NCI-H2171 (cell line): ENCODE measurements around the gene UBE4A.

Experiments used
- DNase-seq: peaks from one replicate; lab custom pipeline; 2025; lab: John Stamatoyannopoulos, UW

UBE4A gene

DNA sequence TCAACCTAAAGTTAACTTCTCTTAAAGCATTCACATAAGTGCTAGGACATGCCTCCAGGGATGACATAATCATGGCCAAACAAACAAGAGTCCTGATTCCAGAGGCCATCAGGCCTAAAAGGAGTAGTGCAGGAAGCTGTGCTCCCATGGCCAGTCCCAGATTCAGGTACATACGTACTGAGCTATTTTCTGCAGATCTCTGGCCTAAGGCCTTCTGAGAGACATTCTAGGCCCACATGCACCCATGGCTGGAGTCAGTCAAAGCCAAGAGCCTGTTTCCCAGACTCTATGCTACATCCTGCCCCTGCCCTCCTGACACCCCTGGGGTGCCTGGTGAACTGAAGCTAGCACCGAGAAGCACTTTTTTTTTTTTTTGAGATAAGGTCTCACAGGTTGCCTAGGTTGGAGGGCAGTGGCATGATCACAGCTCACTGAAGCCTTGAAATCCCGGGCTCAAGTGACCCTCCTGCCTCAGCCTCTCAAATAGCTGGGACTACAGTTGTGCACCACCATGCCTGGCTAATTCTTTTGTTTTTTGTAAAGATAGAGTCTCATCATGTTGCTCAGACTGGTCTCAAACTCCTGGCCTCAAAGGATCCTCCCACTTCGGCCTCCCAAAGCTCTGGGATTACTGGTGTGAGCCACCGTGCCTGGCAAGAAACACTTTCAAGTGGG, 17.4 kb upstream of the UBE4A start:
- DNase-seq = no peak

DNA sequence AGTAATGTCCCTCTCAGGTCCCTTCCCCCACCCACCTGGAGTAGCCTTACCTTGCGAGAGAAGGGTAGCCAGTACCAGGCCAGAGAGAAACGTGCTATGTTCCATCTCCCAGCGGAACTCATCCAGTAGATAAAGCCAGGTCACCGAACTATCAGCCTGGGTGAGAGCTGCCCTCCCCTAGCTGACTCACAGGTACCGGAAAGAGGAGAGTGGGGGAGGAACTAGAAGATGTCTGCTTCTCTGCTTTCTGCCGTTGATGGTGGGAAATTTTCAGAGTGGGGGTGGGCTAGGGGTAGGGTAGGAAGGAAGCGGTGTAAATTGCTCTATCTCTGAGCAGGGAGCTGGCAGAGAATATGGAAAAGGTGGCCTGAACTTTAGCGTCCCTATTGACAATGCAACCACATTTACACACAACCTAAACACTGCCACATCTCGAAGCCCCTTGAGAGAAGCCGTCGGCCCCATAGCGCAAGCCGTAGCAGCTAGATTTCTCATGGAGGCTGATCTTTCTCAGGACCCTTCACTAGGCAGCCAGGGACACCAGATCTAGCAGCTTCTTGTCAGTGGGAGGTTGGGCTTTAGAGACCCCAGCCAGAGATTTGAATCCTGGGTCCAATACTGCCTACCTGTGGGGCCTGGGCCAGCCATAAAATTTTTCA, 16.8 kb upstream of the UBE4A start, which contains the start of gene CD3D:
Gene CD3D (minus strand): TSS at position 203 of the 659 bp plus-strand sequence. CDS start 98 bp downstream, at position 105.
- no peak for DNase-seq

DNA sequence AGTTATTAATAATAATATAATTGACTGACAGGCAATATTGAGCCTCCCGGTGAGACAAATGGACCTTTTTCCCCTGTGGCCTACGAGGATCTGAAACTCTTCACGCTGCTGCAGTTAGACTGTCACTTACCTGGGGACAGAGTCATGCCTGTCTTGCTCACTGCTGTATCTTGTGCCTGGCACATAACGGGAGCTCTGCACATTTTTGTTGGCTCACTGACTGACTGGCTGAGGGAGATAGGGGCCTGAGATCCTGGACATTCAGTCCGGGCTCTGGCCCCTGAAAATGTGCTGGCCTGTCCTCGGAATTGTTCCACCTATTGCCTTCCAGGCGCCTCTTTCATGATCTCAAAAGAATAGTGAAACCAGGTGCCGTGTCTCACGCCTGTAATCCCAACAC, 16.2 kb upstream of the UBE4A start:
- DNase-seq = no peak

DNA sequence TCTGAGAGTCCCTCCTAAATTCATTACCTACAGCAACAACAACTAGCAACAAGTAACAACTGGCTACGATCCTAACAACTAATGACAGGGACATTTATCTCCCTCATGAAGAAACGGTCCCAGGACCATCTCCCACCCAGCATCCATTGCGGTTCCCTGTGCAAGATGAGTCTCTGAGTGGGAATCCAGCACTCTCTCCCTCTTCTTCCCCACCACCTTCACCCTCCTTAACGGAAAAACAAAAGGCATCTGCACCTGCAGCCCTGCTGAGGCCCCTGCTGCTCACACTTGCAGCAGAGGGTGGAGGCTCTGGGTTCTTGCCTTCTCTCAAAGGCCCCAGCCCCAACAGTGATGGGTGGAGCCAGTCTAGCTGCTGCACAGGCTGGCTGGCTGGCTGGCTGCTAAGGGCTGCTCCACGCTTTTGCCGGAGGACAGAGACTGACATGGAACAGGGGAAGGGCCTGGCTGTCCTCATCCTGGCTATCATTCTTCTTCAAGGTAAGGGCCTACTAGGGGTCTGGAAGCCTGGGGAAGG, 15.4 kb upstream of the UBE4A start, which contains the start of gene CD3G:
Gene CD3G (plus strand): TSS at position 364 of the 535 bp plus-strand sequence. CDS start 80 bp downstream, at position 444.
- DNase-seq = no peak

DNA sequence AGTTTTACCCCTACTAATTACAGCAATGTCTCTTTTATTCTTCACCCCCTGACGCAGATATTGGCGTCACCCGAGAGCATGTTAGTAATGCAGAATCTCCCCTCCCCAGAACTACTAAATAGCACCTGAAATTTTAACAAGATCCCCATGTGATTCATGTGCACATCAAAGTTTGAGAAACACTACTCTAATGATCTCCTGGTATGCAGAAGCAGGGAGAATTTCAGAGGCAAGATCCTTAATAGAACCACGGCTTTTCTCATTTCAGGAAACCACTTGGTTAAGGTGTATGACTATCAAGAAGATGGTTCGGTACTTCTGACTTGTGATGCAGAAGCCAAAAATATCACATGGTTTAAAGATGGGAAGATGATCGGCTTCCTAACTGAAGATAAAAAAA, 9.9 kb upstream of the UBE4A start:
- no peak for DNase-seq

DNA sequence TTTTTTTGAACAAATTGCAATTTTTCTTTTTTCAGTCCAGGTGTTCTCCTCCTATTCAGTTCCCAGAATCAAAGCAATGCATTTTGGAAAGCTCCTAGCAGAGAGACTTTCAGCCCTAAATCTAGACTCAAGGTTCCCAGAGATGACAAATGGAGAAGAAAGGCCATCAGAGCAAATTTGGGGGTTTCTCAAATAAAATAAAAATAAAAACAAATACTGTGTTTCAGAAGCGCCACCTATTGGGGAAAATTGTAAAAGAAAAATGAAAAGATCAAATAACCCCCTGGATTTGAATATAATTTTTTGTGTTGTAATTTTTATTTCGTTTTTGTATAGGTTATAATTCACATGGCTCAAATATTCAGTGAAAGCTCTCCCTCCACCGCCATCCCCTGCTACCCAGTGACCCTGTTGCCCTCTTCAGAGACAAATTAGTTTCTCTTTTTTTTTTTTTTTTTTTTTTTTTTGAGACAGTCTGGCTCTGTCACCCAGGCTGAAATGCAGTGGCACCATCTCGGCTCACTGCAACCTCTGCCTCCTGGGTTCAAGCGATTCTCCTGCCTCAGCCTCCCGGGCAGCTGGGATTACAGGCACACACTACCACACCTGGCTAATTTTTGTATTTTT, 6.2 kb upstream of the UBE4A start:
- DNase-seq = no peak

DNA sequence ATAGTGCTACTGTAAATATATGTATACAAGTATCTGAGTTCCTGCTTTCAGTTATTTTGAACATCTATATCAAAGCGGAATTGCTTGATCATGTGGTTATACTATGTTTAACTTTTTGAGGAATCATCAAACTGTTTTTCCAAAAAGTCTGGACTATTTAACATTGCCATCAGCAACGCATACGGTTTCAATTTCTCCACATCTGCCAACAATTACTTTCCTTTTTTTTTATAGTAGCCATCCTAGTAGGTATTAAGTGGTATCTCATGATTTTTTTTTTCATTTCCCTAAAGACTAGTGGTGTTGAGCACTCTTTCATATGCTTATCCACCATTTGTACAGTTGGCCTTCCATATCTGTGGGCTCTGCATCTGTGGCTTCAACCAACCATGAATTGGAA, 1.3 kb upstream of the UBE4A start:
- no peak for DNase-seq

DNA sequence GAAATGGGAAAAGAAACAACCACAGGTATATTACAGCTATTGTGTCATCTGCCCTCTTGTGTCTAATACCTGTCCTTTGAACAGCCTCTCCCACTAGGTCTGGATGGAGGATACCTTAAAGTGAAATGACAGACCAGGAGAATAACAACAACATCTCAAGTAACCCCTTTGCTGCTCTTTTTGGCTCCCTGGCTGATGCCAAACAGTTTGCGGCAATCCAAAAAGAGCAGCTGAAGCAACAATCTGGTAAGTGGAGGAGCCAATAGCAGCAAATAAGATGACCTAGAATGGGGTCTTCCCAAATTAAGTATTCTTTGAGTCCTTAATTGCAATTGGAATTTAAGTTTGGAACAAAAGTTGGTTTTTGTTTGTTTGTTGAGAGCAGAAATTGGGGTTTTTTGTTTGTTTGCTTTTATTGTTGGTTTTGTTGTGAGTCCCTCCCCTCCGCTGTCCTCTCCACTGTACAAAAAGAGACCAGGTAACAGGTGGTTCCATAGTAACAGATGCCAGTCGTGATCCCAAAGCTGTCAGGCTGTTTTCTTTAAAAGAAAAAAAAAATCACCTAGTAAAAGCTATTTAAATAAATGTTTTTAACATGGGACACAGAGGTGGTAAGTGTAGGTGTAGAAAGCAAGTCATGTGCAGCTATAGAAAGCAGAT, 5.7 kb downstream of the UBE4A start:
- DNase-seq = peak; percentile 2

DNA sequence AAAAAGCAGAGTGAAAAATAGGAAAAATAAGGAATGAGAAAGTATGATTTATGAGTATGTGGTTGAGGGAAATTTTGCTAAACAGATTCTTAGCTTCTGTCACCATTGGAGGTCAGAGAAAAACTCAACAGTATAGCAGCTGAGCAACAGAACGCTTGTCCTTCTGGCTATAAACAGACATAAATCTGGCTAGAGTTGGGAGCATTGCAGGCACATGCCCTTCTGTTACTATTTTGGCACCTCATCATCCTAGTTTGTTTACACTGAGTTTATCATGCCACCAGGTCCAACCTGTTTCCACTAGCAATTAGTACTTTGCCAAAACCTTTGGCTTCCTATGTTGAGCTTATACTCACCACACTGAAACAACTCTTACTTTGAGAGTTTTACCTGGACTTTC, 6.9 kb downstream of the UBE4A start:
- DNase-seq = peak; percentile 9

DNA sequence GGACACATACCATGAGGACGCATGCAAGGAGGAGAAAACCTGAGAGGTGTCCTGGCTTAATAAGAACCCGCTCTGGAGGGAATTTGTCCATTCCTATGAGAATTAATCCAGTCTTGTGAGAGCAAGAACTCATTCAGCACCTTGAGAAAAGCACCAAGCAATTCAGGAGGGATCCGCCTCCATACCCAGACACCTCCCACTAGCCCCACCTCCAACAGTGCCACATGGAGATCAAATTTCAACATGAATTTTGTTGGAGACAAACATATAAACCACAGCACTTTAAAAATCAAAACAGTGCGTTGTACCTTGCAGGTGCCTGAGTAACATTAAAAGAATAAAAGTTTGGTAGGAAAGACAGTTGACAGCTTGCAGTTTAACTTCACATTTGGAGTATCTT, 11.4 kb downstream of the UBE4A start:
- no peak for DNase-seq

DNA sequence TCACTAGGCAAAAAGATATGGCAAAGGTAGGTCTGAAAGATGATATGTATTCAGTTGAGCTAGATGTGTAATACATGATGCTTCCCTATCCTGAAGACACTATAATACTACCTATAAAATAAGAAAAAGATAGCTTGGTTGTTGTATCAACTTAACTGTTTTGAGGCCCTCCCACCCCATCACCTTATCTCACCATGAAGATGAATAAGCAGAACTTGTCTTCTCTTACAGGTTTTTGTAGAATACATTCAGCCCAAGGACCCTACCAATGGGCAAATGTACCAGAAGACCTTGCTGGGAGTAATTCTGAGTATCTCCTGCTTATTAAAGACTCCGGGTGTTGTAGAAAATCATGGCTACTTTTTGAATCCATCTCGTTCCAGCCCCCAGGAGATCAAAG, 13.9 kb downstream of the UBE4A start:
- DNase-seq = no peak

DNA sequence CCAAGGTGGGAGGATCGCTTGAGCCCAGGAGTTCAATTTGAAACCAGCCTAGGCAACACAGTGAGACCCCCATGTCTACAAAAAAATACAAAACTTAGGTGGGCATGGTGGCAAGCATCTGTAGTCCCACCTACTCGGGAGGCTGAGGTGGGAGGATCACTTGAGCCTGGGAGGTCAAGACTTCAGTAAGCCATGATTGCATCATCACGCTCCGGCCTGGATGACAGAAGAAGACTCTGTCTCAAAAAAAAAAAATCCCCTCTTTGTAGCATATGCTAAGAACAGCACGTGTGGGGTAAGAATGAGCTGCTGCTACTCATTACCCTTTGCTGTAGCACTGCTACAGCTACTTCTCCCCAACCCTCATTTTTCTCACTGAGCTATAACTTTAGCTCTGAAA, 14.5 kb downstream of the UBE4A start:
- no peak for DNase-seq

DNA sequence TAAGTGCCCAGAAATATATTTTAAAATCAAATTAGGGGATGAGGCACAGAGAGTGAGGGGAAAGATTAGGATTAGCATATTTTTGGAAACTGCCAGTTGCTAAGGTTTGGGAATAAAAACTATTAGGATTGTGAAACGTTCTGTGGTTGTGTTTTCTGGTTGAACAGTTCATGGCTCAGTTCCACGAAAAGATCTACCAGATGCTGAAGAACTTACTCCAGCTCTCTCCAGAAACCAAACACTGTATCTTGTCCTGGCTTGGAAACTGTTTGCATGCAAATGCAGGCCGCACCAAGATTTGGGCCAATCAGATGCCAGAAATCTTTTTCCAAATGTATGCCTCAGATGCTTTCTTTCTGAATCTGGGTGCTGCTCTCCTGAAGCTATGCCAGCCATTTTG, 15.3 kb downstream of the UBE4A start:
- DNase-seq = no peak

DNA sequence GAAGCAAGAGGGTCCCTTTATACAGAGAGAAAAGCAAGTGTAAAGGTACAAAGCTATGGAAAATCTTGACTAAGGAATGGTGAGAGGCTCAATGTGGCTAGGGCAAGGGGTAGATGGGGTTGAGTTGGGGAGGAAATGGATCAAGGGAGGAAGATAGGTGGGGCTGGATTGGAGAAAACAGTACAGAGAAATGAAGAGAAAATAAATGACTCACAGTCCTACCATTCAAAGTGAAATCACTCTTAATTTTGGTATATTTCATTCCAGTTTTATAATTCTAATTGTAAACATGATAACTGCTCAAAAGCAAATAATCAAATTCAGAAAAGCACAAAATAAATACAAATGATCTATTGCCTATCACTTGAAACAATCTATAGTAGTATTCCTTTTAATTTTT, 16.6 kb downstream of the UBE4A start:
- no peak for DNase-seq

DNA sequence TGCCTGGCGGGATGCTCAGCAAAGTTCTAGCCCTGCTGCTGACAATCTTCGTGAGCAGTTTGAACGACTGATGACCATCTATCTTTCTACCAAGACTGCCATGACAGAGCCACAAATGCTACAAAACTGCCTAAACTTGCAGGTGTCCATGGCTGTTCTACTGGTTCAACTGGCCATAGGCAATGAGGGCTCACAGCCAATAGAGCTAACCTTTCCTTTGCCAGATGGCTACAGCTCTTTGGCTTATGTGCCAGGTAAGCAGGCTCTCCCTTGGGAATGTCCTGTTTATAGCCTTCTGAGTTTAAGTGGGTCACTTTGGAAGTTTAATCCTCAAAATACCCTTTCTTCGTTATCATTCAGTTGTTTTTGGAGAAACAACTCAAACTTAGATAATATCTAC, 20.1 kb downstream of the UBE4A start:
- no peak for DNase-seq

DNA sequence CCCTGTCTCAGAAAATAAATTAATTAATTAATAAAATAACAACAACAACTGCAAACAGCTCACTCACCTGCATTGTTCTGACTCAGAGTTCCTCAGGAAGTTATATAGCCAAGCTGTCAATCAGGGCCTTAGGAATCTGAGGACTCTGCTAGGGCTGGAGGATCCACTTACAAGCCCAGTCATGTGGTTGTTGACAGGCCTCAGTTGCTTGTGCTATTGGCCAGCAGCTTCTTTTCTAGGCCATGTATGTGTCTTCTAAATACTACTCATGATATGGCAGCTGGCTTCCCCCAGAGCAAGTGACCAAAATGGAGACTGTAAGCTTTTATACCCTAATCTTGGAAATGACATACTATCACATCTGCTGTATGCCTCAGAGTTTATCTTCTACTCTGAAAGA, 21.2 kb downstream of the UBE4A start:
- no peak for DNase-seq

DNA sequence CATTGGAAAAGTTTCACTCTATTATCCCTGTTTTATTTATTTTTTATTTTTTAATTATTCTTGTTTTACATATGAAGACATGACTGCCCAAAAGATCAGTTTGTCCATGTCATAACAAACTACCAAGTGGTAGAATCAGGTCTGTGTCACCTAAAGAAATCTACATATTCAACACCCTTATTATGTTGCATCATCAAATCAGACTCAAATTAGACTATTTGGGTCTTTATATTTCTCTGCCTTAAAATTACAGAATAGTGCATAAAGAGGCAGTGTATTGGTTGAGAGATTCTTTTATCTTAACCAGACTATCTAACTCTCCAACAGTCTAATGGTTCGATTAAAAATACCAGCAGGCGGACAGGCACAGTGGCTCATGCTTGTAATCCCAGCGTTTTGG, 23.6 kb downstream of the UBE4A start:
- no peak for DNase-seq

DNA sequence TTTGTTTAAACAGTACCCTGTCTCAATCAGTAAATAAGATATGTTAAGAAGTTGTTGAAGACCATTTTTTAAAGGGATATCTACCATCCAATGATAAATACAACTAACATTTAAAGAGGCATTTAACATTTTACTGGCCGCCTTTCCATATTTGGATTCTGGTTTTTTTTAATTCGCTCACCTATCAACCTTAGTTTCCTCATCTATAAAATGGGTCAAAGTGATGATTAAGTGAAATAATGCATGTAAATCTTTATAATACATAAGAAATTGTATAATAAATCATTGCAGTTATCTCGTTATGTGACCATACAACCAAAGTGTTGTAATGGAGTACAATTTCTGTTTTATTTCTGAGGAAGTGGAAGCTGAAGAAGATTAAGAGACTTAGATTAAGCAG, 24.3 kb downstream of the UBE4A start:
- no peak for DNase-seq

DNA sequence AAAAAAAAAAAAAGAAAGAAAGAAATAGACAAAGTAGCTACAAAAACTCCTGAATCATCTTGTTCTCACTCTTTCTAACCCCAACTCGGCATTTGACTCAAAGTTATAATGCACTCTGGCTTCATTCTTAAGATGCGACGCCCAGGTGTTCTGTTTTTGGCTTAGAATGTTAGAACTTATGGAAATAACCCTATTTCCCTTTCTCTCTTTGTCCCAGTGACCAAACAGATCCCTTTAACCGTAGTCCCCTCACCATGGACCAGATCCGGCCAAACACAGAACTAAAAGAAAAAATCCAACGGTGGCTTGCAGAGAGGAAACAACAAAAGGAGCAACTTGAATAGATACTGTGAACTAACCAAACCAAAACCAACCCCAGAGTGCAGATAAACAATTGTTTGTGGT, 36.7 kb downstream of the UBE4A start:
- DNase-seq = no peak

DNA sequence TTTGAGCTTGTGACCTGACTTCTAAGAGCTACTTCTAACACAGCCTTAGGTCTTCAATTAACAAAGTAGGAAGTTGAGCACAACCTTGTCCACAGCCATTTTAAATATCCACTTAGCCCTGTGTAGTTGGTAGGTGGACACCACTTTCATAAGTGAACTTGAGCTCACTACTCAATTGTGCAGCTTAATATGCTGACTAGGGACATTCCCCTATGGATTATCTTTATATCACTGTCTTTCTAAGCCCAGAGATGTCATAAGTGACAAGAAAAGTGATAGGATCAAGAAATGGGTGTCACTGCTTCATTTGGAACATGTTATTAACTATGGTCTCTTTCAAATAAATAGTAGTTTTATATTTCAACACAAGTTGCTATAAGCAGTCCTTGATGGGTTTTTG, 38.0 kb downstream of the UBE4A start:
- DNase-seq = no peak

DNA sequence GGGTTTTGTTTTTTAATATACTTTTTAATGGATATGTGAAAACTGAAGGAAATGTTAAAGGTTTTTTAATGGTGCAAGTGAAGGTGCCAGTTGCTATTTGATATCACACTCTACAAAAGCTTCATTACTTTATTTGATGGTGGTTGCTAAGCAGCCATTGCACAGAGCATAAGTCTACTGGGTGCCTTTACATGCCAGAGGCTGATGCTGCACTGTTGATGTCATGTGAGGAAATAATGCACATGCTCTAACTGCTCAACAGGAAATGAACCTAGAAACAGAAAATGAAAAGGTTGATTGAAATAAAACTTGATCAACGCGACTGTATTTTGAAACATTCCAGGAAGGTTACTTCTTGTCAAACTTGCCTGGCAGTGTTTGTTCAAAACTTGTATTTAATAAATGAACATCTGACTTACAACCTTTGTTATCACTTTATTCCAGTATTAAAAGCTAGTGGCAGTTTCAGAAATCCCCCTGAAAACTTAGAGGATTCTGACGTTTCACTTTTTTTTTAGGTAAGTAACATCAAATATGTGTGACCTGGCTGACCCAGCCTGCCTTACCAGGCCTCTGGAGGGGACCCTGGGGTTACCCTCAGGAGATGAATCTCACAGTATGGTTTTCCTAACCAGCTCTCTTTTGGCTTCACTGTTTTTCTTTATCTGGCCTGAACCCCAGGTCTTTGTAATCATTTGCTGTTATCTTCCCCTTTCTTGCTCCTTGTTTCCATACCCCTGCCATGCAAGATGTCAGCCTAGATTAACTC, 39.6 kb downstream of the UBE4A start:
- DNase-seq = no peak
